SU-DHL-6 (cell line): ENCODE results near the gene FOXK2.

Source experiments
- H2AFZ ChIP-seq: fragments of 200-600 bp; sonication (generic); 2 replicates; pipeline ENCODE4 v1.6.1; 2014; ENCODE audit warnings: low read depth, mild to moderate bottlenecking, moderate library complexity, mixed read lengths, antibody characterized with exemption, low read length; ENCODE audit not compliant: severe bottlenecking
- H3F3A ChIP-seq: fragments of 200-600 bp; shearing (Covaris generic); 2 replicates; pipeline ENCODE4 v1.6.0; 2016; ENCODE audit warnings: antibody characterized with exemption, mild to moderate bottlenecking; ENCODE audit not compliant: insufficient read depth
- H3K27ac ChIP-seq: fragments of 200-600 bp; sonication (generic); 2 replicates; pipeline ENCODE4 v1.5.1; 2016; ENCODE audit warnings: low read depth, mild to moderate bottlenecking, low read length, moderate library complexity, mixed read lengths
- H3K27me3 ChIP-seq: fragments of 200-600 bp; sonication (generic), shearing (Covaris generic); 2 replicates; pipeline ENCODE4 v1.6.0; 2014; ENCODE audit warnings: mild to moderate bottlenecking, low read length
- H3K36me3 ChIP-seq: fragments of 200-600 bp; sonication (generic); 2 replicates; pipeline ENCODE4 v1.6.1; 2014; ENCODE audit warnings: mild to moderate bottlenecking, low read length, mixed read lengths
- H3K4me2 ChIP-seq: fragments of 300-600, 200-600 bp; shearing (Covaris generic), sonication (generic); 2 replicates; pipeline ENCODE4 v1.6.0; 2014; ENCODE audit warnings: low read length, low read depth, mild to moderate bottlenecking; ENCODE audit not compliant: poor library complexity, severe bottlenecking
- H3K4me3 ChIP-seq: fragments of 200-600 bp; sonication (generic); 2 replicates; pipeline ENCODE4 v1.5.1; 2014; ENCODE audit warnings: antibody characterized with exemption, low read length, mild to moderate bottlenecking, mixed read lengths; ENCODE audit not compliant: insufficient read depth, poor library complexity, severe bottlenecking
- H3K79me2 ChIP-seq: fragments of 200-600 bp; sonication (generic); 2 replicates; pipeline ENCODE4 v1.6.1; 2014; ENCODE audit warnings: mild to moderate bottlenecking, low read length, moderate library complexity; ENCODE audit not compliant: insufficient read depth
- H3K9ac ChIP-seq: fragments of 200-600 bp; sonication (generic); 2 replicates; pipeline ENCODE4 v1.7.0; 2014; ENCODE audit warnings: mild to moderate bottlenecking, low read length
- H3K9me2 ChIP-seq: fragments of 200-600 bp; sonication (generic); replicated peaks from 2 replicates; pipeline ENCODE4 v1.6.1; 2014; ENCODE audit warnings: low read length; ENCODE audit not compliant: insufficient read depth
- H3K9me3 ChIP-seq: fragments of 200-600 bp; sonication (generic); 2 replicates; pipeline ENCODE4 v1.6.1; 2014; ENCODE audit warnings: low read length, mixed read lengths; ENCODE audit not compliant: insufficient read depth
- H4K20me1 ChIP-seq: fragments of 200-600 bp; sonication (generic); 2 replicates; pipeline ENCODE4 v1.6.1; 2014; ENCODE audit warnings: low read depth, mild to moderate bottlenecking, antibody characterized with exemption, low read length, moderate library complexity, mixed read lengths
- CTCF ChIP-seq: fragments of 200-600 bp; sonication (generic); IDR thresholded peaks from one replicate; pipeline ENCODE4 v1.5.1; 2017; ENCODE audit warnings: antibody characterized with exemption, mild to moderate bottlenecking, low read length, moderate library complexity; ENCODE audit not compliant: insufficient read depth, poor library complexity, severe bottlenecking
- EZH2phosphoT487 ChIP-seq: fragments of 200-600 bp; sonication (generic), shearing (Covaris generic); conservative IDR thresholded peaks from 2 replicates; pipeline ENCODE4 v1.6.1; 2018; ENCODE audit warnings: mild to moderate bottlenecking, antibody characterized with exemption, low read length, moderate library complexity, mixed read lengths

The FOXK2 gene

GRCh38 chr17:82603981-82604448, 84.5 kb downstream of the FOXK2 start:
- H3K4me3 ChIP-seq = no peak overlapping the region
- H3K27ac ChIP-seq = no peak overlapping the region
- no peak overlapping the region for H2AFZ ChIP-seq
- H3K9me2 ChIP-seq = no peaks in the 10 kb centered on the region
- H3K4me2 ChIP-seq = no peak overlapping the region
- peaks cover 8% of the 10 kb centered on the region; the same call in 1 of the 2 replicates for H3K36me3 ChIP-seq
- H3K9me3 ChIP-seq = no peaks in the 10 kb centered on the region
- H3K79me2 ChIP-seq = no peaks in the 10 kb centered on the region
- H4K20me1 ChIP-seq = no peaks in the 10 kb centered on the region
- H3K9ac ChIP-seq = no peak overlapping the region
- H3K27me3 ChIP-seq = no peaks in the 10 kb centered on the region
- TF ChIP-seq CTCF (no peak), EZH2phosphoT487 (no peak)
- H3F3A ChIP-seq = no peaks in the 10 kb centered on the region

- H3K27me3 ChIP-seq = no peaks in the 10 kb centered on the region
- no peaks in the 10 kb centered on the region for H3K79me2 ChIP-seq
- H3K9ac ChIP-seq = no peak overlapping the region
- H4K20me1 ChIP-seq = no peaks in the 10 kb centered on the region
- no peak overlapping the region for H3K4me3 ChIP-seq
- no peak overlapping the region for H2AFZ ChIP-seq
- H3K36me3 ChIP-seq = peaks cover 8% of the 10 kb centered on the region; the same call in 1 of the 2 replicates
- no peak overlapping the region for H3K27ac ChIP-seq
- peaks cover 4% of the 10 kb centered on the region for H3F3A ChIP-seq
- no peaks in the 10 kb centered on the region for H3K9me3 ChIP-seq
- H3K9me2 ChIP-seq = no peaks in the 10 kb centered on the region
- TF ChIP-seq CTCF (no peak), EZH2phosphoT487 (no peak)
- H3K4me2 ChIP-seq = no peak overlapping the region
Observed at GRCh38 chr17:82604532-82604931, 85.0 kb downstream of the FOXK2 start.

GRCh38 chr17:82605939-82606600, 86.5 kb downstream of the FOXK2 start:
- Histone ChIP-seq H3F3A (peaks cover 5% of the 10 kb centered on the region), H3K4me3 (no peak overlapping the region), H3K9ac (no peak overlapping the region), H3K9me3 (no peaks in the 10 kb centered on the region), H2AFZ (no peak overlapping the region), H3K4me2 (no peak overlapping the region), H3K27me3 (no peaks in the 10 kb centered on the region), H3K9me2 (no peaks in the 10 kb centered on the region), H3K27ac (no peak overlapping the region), H3K79me2 (no peaks in the 10 kb centered on the region), H3K36me3 (peaks cover 8% of the 10 kb centered on the region; the same call in 1 of the 2 replicates), H4K20me1 (no peaks in the 10 kb centered on the region)
- no peak for TF ChIP-seq EZH2phosphoT487
- no peak for TF ChIP-seq CTCF
